ENCODE results near the gene STMP1.

GRCh38 chr7:135658564-135658963, 3.8 kb upstream of the STMP1 start:
- TF ChIP-seq CTCF (IDR thresholded peaks at IDR 0.05; ENCODE audit: insufficient read depth, low read length, poor library complexity, severe bottlenecking) (no peak), EZH2phosphoT487 (conservative IDR thresholded peaks at IDR 0.05; ENCODE audit: low read length) (no peak)

Data from SU-DHL-6 (cell line).